K562 (cell line): ENCODE measurements around the gene UBTD1. TPM values are rescaled to one million over a fixed set of nuclear protein-coding genes. Genes with fewer than 3 reads are reported as not detected.

Source experiments
- ARID1B ChIP-seq: fragments of 450-650 bp; IDR thresholded peaks from 2 replicates; pipeline ENCODE4 v1.6.1; 2016; ENCODE audit warnings: antibody characterized with exemption, mild to moderate bottlenecking, inconsistent platforms
- ASH1L ChIP-seq: fragments of 450-650 bp; IDR thresholded peaks from 2 replicates; pipeline ENCODE4 v1.6.1; 2018; ENCODE audit warnings: borderline replicate concordance, mild to moderate bottlenecking, low read depth; ENCODE audit not compliant: partially characterized antibody
- CHD2 ChIP-seq: IDR thresholded peaks from 2 replicates; pipeline ENCODE4 v1.6.1; 2011; ENCODE audit warnings: low read depth, low read length
- ETV5 ChIP-seq: sonication (generic); formaldehyde crosslinking; IDR thresholded peaks from 2 replicates; pipeline ENCODE4 v1.4.0; 2020; ENCODE audit warnings: low read depth, mild to moderate bottlenecking, missing genetic modification reagents
- HLTF ChIP-seq: fragments of 450-650 bp; IDR thresholded peaks from 2 replicates; pipeline ENCODE4 v1.6.1; 2016
- LCOR ChIP-seq: sonication (generic); formaldehyde crosslinking; IDR thresholded peaks from 2 replicates; pipeline ENCODE4 v1.8.0; 2022; ENCODE audit warnings: mild to moderate bottlenecking, missing genetic modification reagents
- YBX1 ChIP-seq: fragments of 450-650 bp; IDR thresholded peaks from 2 replicates; pipeline ENCODE4 v1.7.1; 2016; ENCODE audit warnings: mild to moderate bottlenecking
- ZNF717 ChIP-seq: fragments of 250-450 bp; sonication (Bioruptor Pico); IDR thresholded peaks from 2 replicates; pipeline ENCODE4 v1.5.0; 2021
- polyA plus RNA-seq, 8 experiments: library from polyadenylated mRNA; depleted of rRNA in 4 of 8; stranded (reverse) in 5 of 8; unstranded in 3 of 8; fragments of >200 nt; fragmentation: Nextera tagmentation in 2 of 8; fragmentation: Illumina TruSeq in 1 of 8; extraction: Ambion mirVana in 2 of 8; extraction: Trizol in 1 of 8; gene quantifications; 2 replicates each; pipeline versions ENCODE4 v1.2.1 to v1.2.3, GENCODE V29; 2011 to 2014; ENCODE audit warnings: inconsistent platforms in 1 of 8, missing spikeins in 1 of 8
- total RNA-seq, 7 experiments: library from RNA; depleted of rRNA in 6 of 7; stranded (reverse); fragments of >200 nt in 6 of 7; fragmentation: Illumina TruSeq in 2 of 7; extraction: Trizol in 2 of 7; gene quantifications; 2 replicates each; pipeline versions ENCODE4 v1.2.1 to v1.2.3, GENCODE V29; 2011 to 2021; ENCODE audit warnings: low replicate concordance in 1 of 7
- TF ChIP-seq, protein P1 (sequence below), 2 experiments: fragments of 450-650 bp; IDR thresholded peaks; 2 replicates each; pipeline ENCODE4 v1.6.1; 2016; ENCODE audit warnings: mild to moderate bottlenecking in 2 of 2, borderline replicate concordance in 1 of 2, low read depth in 1 of 2, moderate library complexity in 1 of 2
- TF ChIP-seq, protein P2 (sequence below): fragments of 250-450 bp; sonication (Bioruptor Pico); IDR thresholded peaks from 2 replicates; pipeline ENCODE4 v1.5.0; 2021; ENCODE audit warnings: mild to moderate bottlenecking, moderate library complexity
- TF ChIP-seq, protein P3 (sequence below), 2 experiments: IDR thresholded peaks in 1 of 2; conservative IDR thresholded peaks in 1 of 2; 2 replicates each; pipeline ENCODE4 v1.6.1; 2016; ENCODE audit warnings: low read depth in 2 of 2, mild to moderate bottlenecking in 1 of 2, missing compliant biosample characterization in 1 of 2, missing genetic modification characterization in 1 of 2, moderate library complexity in 1 of 2
- TF ChIP-seq, protein P4 (sequence below): sonication (generic); formaldehyde crosslinking; IDR thresholded peaks from 2 replicates; pipeline ENCODE4 v1.8.0; 2022; ENCODE audit warnings: mild to moderate bottlenecking, missing genetic modification reagents

UBTD1 gene
- total and polyA plus RNA-seq, 9 of the 15 experiments (the other 6 are each of a cell fraction or from before 2014, with no cell fraction given) = 0.08 to 1.6 (median 0.81) TPM; not detected in 1

DNA sequence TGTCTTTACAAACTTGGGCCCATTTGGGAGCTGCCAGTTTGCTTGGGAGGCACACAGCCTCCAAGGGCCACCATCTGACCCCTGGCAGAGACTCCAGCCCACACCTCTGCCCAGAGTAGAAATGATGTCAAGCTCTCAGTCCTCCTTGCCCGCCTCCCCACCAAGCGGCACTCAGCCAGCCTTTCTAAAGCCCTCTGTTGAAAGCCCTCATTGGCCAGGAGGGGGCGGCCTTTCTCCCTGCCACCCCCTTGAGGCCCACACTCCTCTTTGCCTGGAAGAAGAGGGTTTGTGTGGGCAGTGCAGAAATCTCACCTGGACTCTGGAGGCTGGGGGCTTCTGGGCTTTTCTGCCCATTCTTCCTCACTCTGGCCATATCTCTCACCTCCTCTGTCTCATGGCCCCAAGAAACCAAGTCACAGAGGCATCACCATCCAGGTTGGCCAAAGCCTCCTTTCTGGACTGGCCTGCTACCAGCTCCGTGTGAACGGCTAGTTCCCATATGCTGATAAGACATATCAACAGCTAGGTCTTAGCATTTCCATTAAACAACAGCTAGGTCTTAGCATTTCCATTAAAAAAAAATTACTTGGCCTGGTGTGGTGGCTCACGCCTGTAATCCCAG is 36.1 kb downstream of the UBTD1 start (continued):
- TF ChIP-seq, protein P1, sequence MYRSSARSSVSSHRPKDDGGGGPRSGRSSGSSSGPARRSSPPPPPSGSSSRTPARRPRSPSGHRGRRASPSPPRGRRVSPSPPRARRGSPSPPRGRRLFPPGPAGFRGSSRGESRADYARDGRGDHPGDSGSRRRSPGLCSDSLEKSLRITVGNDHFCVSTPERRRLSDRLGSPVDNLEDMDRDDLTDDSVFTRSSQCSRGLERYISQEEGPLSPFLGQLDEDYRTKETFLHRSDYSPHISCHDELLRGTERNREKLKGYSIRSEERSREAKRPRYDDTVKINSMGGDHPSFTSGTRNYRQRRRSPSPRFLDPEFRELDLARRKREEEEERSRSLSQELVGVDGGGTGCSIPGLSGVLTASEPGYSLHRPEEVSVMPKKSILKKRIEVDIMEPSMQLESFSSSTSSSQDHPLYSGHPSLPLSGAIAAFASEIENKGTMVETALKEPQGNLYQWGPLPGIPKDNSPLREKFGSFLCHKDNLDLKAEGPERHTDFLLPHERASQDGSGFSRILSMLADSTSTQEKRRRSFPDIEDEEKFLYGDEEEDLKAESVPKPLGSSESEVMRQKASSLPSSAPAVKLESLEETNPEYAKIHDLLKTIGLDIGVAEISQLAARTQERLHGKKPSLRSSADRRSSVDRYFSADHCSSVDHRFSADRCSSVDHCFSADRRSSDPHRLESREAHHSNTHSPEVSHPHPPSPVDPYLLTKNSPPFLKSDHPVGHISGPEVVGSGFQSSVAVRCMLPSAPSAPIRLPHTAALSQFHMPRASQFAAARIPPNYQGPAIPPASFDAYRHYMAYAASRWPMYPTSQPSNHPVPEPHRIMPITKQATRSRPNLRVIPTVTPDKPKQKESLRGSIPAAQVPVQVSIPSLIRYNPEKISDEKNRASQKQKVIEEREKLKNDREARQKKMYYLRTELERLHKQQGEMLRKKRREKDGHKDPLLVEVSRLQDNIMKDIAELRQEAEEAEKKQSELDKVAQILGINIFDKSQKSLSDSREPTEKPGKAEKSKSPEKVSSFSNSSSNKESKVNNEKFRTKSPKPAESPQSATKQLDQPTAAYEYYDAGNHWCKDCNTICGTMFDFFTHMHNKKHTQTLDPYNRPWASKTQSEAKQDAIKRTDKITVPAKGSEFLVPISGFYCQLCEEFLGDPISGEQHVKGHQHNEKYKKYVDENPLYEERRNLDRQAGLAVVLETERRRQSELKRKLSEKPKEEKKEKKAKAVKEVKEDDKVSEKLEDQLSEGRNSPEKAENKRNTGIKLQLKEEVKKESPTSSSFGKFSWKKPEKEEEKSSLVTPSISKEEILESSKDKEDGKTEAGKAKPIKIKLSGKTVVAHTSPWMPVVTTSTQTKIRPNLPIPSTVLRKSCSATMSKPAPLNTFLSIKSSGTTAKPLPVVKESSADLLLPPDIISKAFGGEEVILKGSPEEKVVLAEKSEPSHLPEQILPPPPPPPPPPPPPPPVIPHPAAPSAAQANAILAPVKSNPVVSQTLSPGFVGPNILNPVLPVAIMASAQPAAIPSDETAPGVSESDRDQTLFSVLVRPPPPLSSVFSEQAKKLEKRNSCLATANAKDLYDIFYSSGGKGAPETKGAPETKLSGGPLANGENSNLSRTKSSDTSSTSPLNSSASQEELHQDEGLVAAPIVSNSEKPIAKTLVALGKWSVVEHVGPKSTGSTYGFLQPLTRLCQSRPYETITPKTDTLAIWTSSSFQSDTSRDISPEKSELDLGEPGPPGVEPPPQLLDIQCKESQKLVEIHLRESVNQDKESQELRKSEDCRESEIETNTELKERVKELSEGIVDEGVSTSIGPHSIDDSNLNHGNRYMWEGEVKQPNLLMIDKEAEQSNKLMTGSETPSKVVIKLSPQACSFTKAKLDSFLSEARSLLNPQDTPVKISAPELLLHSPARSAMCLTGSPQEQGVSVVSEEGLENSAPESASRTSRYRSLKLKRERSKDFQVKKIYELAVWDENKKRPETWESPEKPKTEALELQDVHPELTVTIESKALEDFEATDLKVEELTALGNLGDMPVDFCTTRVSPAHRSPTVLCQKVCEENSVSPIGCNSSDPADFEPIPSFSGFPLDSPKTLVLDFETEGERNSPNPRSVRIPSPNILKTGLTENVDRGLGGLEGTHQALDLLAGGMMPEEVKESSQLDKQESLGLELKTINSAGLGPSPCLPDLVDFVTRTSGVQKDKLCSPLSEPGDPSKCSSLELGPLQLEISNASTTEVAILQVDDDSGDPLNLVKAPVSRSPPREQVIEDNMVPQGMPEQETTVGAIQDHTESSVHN (IDR thresholded peaks at IDR 0.05; ENCODE audit: borderline replicate concordance in 1 of 2, low read depth in 1 of 2) = no peak
- TF ChIP-seq, protein P2, sequence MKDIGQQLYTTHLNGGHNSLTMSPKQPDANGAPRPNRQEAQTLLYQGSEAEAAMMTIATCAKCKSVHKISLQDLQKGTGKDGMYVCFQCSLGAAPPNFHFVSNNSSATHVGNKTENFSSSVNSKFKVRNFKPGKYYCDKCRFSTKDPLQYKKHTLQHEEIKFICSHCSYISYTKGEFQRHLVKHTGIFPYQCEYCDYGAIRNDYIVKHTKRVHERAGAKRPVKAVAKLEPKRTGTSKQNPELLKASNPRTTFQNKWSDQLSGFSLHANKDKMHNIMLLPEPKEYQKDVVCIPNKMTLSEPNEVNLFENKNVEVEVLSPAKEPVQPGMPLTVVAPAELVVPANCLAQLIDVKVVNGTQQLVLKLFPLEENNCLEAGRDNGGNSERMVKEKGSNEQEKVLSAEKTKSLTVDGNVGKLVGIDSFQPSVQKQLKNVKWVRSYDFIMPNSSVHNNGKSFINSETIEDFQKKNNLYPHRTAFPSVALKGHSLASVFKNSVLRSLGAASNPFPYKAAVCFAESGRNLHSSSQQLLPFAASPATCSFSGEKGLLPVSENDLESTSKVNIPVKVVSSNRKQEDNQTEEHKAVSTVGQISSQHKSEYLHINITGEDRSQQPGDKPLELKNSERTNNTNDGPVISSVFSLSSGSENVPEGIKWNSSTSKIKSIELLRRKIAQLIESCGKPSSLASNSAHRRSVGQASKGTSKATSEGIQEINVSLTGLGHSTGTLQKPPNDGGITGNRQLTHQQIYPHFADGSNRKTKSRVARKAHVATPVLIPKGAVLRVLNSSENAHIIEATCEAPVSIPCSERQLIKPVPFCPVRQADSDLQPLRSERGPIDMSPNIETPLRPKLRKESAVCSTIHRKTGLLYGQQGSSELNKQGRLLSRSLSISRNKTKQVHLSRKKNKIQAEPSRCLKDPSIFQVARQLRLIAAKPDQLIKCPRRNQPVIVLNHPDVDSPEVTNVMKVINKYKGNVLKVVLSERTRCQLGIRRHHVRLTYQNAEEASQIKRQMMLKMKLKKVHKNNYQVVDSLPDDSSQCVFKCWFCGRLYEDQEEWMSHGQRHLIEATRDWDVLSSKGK (CRISPR knock-in tag) = no peak
- TF ChIP-seq YBX1 (no peak), ETV5 (CRISPR knock-in tag) (no peak), LCOR (CRISPR knock-in tag) (no peak), ARID1B (no peak), ZNF717 (CRISPR knock-in tag) (no peak), HLTF (no peak), ASH1L (no peak), CHD2 (no peak)
- TF ChIP-seq, protein P3, sequence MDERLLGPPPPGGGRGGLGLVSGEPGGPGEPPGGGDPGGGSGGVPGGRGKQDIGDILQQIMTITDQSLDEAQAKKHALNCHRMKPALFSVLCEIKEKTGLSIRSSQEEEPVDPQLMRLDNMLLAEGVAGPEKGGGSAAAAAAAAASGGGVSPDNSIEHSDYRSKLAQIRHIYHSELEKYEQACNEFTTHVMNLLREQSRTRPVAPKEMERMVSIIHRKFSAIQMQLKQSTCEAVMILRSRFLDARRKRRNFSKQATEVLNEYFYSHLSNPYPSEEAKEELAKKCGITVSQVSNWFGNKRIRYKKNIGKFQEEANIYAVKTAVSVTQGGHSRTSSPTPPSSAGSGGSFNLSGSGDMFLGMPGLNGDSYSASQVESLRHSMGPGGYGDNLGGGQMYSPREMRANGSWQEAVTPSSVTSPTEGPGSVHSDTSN (CRISPR knock-in tag; IDR thresholded peaks at IDR 0.05; ENCODE audit: low read depth) = no peak
- TF ChIP-seq, protein P3 (tag; conservative IDR thresholded peaks at IDR 0.05; ENCODE audit: low read depth) = no peak
- TF ChIP-seq, protein P4, sequence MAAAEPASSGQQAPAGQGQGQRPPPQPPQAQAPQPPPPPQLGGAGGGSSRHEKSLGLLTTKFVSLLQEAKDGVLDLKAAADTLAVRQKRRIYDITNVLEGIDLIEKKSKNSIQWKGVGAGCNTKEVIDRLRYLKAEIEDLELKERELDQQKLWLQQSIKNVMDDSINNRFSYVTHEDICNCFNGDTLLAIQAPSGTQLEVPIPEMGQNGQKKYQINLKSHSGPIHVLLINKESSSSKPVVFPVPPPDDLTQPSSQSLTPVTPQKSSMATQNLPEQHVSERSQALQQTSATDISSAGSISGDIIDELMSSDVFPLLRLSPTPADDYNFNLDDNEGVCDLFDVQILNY (CRISPR knock-in tag) = no peak
